NCI-H146 treated with DMSO at 0.1 percent for 48 hours (cell line): ENCODE data around the gene HOOK2.
"Not testable (repeated sequence)": the region's sequence is repeated elsewhere in the genome, so short reads cannot be mapped to it uniquely, and the experiment has no call there.

ENCODE experiments used
- DNase-seq: peaks from one replicate; lab custom pipeline; 2025; ENCODE audit not compliant: unreplicated experiment; lab: John Stamatoyannopoulos, UW

Gene HOOK2

GRCh38 chr19:12723381-12723640 is 52.0 kb downstream of the HOOK2 start:
- no peak for DNase-seq

- DNase-seq: peak; percentile 98
Measured at GRCh38 chr19:12722566-12723380, 52.6 kb downstream of the HOOK2 start.

GRCh38 chr19:12721656-12722565 is 53.4 kb downstream of the HOOK2 start:
- DNase-seq: no peak

- DNase-seq: no peak
Measured at GRCh38 chr19:12720851-12721655, 54.3 kb downstream of the HOOK2 start.

DNA sequence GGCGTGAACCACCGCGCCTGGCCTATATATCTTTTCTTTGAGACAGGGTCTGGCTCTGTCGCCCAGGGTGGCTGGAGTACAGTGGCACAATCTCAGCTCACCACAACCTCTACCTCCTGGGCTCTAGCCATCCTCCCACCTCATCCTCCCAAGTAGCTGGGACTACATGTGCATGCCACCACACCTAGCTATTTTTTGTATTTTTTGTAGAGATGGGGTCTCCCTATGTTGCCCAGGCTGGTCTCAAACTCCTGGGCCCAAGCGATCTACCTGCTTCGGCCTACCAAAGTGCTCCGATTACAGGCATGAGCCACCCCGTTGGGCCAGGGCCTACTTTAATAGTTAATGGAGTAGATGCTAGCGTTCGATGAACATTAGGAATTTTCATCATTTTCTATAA is 55.1 kb downstream of the HOOK2 start:
- DNase-seq: no peak

- no peak for DNase-seq
Measured at GRCh38 chr19:12715929-12716328, 59.4 kb downstream of the HOOK2 start.

DNA sequence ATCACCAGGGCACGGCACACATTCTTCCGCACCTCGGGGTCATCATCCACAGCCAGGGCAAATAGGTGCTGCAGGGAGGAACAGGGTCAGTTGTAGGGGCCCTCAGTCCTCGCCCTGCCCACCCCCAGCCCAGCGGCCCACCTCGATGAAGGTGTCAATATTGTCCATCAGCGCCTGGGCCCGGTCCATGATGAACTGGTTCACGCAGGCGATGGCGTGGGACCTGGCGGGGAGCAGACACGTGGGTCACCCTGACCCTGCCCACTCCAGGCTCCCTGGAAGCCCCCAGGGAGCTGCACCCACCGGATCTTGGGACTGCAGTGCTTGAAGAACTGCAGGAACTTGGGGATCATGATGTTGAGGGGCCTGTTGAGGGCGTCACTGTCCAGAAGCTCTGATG is 60.2 kb downstream of the HOOK2 start:
- no peak for DNase-seq

GRCh38 chr19:12713304-12713703 is 62.0 kb downstream of the HOOK2 start:
- not testable (repeated sequence) for DNase-seq
